ENCODE measurements around the gene PRR33. TPM values are rescaled to one million over a fixed set of nuclear protein-coding genes. Genes with fewer than 3 reads are reported as not detected.

The PRR33 gene
- total and polyA plus RNA-seq, 9 of the 15 experiments (the other 6 are each of a cell fraction or from before 2014, with no cell fraction given): not detected

DNA sequence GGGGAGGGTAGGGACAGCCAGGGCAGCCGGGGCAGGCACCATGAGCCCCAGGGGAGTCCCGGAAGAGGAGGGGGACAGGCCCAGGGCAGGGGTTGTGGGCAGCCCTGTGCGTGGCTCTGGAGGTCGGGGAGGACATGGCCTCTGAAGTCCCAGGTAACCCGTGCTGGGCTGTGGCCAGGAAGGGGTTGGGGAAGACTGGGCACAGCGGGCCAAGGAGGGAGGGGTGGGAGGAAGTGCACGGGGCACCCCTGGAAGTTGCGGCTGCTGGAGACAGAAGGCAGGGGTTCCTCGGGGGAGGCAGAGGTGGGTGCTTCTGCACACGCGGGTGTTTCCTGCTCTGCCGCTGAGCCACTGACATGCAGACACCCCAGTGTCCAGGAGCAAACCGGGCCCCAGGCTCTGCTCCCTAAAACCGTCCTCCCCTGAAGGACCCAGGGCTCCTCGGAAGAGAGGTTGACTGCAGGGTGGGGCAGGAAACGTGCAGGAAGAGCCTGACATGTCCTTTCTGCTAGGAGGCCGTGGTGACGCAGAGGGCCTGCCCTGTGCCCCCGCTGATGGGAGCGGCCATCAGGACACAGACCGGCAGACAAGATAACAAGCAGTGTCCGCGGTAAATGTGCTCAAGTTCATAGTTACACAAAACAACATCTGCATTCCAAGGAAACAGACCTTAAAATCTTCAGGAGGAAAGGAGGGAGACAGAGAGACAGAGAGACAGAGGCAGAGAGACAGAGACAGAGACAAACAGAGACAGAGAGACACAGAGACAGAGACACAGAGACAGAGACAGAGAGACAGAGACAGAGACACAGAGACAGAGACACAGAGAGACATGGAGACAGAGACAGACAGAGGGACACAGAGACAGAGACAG lies 47.2 kb downstream of the PRR33 start:
- peak overlapping the region; percentile 86 for H2AFZ ChIP-seq (ENCODE audit: low read depth, low read length)
- no peak overlapping the region for H3K4me3 ChIP-seq
- BruUV-seq (replicated peaks): no TSS peak
- 10% methylated on average over 18 of the region's 23 CpGs for WGBS (ENCODE audit: insufficient coverage, low coverage, missing lambda C conversion rate)
- peaks cover 0 to 59% of the 10 kb centered on the region in 2 experiments; a peak in 3 of 5 replicates for H3K27me3 ChIP-seq (ENCODE audit: control insufficient read depth in 2 of 2, insufficient read depth in 2 of 2, low read length in 2 of 2)
- intact Hi-C loops (cut with micrococcal nuclease): no loop called here
- POLR2A ChIA-PET: no interaction called here
- H3K9me1 ChIP-seq (ENCODE audit: control insufficient read depth, insufficient read depth, low read length): no peaks in the 10 kb centered on the region
- no peaks in the 10 kb centered on the region; the same call in 1 of the 2 replicates for H4K20me1 ChIP-seq (replicated peaks; ENCODE audit: control insufficient read depth, insufficient read depth, low read length)
- in situ Hi-C loops (cut with MboI): no loop called here
- CTCF ChIA-PET (ENCODE audit: low intra/inter-chr PET ratio): no interaction called here
- H3K4me2 ChIP-seq (ENCODE audit: insufficient read depth, low read length): peak overlapping the region; percentile 61
- DNase-seq (ENCODE audit: extremely low read depth in 1 of 4, low spot score in 3 of 4) (peak; percentile 86 to 88 (median 87)), ATAC-seq (peak; percentile 91), FAIRE-seq (peak; percentile 99)
- H3K27ac ChIP-seq (ENCODE audit: extremely low read depth, low read depth, low read length): peak overlapping the region; percentile 20; the same call in 1 of the 3 replicates
- H3K9ac ChIP-seq (ENCODE audit: insufficient read depth in 1 of 2, low read depth in 2 of 2, low read length in 2 of 2): peak overlapping the region in 1 of 2 experiments; percentile 81; a peak in 2 of 4 replicates
- H3K79me2 ChIP-seq (ENCODE audit: control insufficient read depth, insufficient read depth, low read length): no peaks in the 10 kb centered on the region
- peaks cover 9 to 65% of the 10 kb centered on the region in 2 experiments; a peak in 4 of 5 replicates for H3K4me1 ChIP-seq (replicated peaks in 1 of 2; ENCODE audit: control insufficient read depth in 2 of 2, insufficient read depth in 2 of 2, low read length in 2 of 2)
- no peaks in the 10 kb centered on the region for H3K36me3 ChIP-seq (ENCODE audit: control insufficient read depth, insufficient read depth, low read length)
- no peaks in the 10 kb centered on the region for H3K9me3 ChIP-seq (replicated peaks; ENCODE audit: control insufficient read depth, insufficient read depth, low read depth, low read length)
- TF ChIP-seq ZNF707 (CRISPR knock-in tag; conservative IDR thresholded peaks at IDR 0.05) (no peak), RAD51 (IDR thresholded peaks at IDR 0.05; ENCODE audit: borderline replicate concordance, low read depth) (no peak), GABPB2 (CRISPR knock-in tag; conservative IDR thresholded peaks at IDR 0.05) (no peak), MCM3 (IDR thresholded peaks at IDR 0.05) (no peak), NFATC3 (IDR thresholded peaks at IDR 0.05) (no peak), ZNF133 (CRISPR knock-in tag; IDR thresholded peaks at IDR 0.05) (no peak), ZNF444 (CRISPR knock-in tag; IDR thresholded peaks at IDR 0.05) (no peak), BRD4 (IDR thresholded peaks at IDR 0.05) (no peak), CBX2 (IDR thresholded peaks at IDR 0.05; ENCODE audit: insufficient read depth, low read length, poor library complexity, severe bottlenecking) (no peak), ZNF766 (CRISPR knock-in tag; conservative IDR thresholded peaks at IDR 0.05) (no peak), ZNF764 (CRISPR knock-in tag; IDR thresholded peaks at IDR 0.05; ENCODE audit: low read depth) (no peak), CTBP1 (IDR thresholded peaks at IDR 0.05; ENCODE audit: borderline replicate concordance) (peak; percentile 92), XRCC5 (IDR thresholded peaks at IDR 0.05; ENCODE audit: low read depth, low read length) (no peak), ZNF511 (CRISPR knock-in tag; IDR thresholded peaks at IDR 0.05) (no peak), SMARCE1 (IDR thresholded peaks at IDR 0.05) (peak; percentile 76), NR3C1 (CRISPR knock-in tag; IDR thresholded peaks at IDR 0.05) (no peak), PKNOX1 (IDR thresholded peaks at IDR 0.05) (peak; percentile 65), KLF16 (IDR thresholded peaks at IDR 0.05) (peak; percentile 13; the same call in 1 of the 2 replicates)
- TF ChIP-seq, protein P1, sequence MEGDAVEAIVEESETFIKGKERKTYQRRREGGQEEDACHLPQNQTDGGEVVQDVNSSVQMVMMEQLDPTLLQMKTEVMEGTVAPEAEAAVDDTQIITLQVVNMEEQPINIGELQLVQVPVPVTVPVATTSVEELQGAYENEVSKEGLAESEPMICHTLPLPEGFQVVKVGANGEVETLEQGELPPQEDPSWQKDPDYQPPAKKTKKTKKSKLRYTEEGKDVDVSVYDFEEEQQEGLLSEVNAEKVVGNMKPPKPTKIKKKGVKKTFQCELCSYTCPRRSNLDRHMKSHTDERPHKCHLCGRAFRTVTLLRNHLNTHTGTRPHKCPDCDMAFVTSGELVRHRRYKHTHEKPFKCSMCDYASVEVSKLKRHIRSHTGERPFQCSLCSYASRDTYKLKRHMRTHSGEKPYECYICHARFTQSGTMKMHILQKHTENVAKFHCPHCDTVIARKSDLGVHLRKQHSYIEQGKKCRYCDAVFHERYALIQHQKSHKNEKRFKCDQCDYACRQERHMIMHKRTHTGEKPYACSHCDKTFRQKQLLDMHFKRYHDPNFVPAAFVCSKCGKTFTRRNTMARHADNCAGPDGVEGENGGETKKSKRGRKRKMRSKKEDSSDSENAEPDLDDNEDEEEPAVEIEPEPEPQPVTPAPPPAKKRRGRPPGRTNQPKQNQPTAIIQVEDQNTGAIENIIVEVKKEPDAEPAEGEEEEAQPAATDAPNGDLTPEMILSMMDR (IDR thresholded peaks at IDR 0.05 in 2 of 3, conservative IDR thresholded peaks at IDR 0.05 in 1 of 3; ENCODE audit: insufficient read depth in 2 of 3, low read depth in 1 of 3, low read length in 3 of 3): no peak
- TF ChIP-seq, protein P2, sequence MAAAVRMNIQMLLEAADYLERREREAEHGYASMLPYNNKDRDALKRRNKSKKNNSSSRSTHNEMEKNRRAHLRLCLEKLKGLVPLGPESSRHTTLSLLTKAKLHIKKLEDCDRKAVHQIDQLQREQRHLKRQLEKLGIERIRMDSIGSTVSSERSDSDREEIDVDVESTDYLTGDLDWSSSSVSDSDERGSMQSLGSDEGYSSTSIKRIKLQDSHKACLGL (CRISPR knock-in tag; IDR thresholded peaks at IDR 0.05; ENCODE audit: borderline replicate concordance, poor library complexity, severe bottlenecking): no peak

Data from K562 (cell line).